KOPT-K1 (cell line): ENCODE results near the gene SIGLEC11.
"Not testable (repeated sequence)": the region's sequence is repeated elsewhere in the genome, so short reads cannot be mapped to it uniquely, and the experiment has no call there.

Source experiments
- H3K27ac ChIP-seq: fragments of 200-600 bp; sonication (generic); 2 replicates; pipeline ENCODE4 v1.5.1; 2016; ENCODE audit warnings: antibody characterized with exemption, mild to moderate bottlenecking, low read depth, low read length; ENCODE audit not compliant: poor library complexity, severe bottlenecking
- H3K36me3 ChIP-seq: fragments of 200-600 bp; sonication (generic); 2 replicates; pipeline ENCODE4 v1.5.1; 2017; ENCODE audit warnings: antibody characterized with exemption, mild to moderate bottlenecking, low read length, moderate library complexity; ENCODE audit not compliant: insufficient read depth
- H3K9me3 ChIP-seq: fragments of 200-600 bp; sonication (generic); 2 replicates; pipeline ENCODE4 v1.5.1; 2017; ENCODE audit warnings: antibody characterized with exemption, low read length, mild to moderate bottlenecking; ENCODE audit not compliant: insufficient read depth, poor library complexity, severe bottlenecking

The SIGLEC11 gene

GRCh38 chr19:49960980-49961379 is at the start of gene SIGLEC11:
Gene SIGLEC11, minus strand, starts transcription at chr19:49961172. Its CDS starts 91 bp downstream, at chr19:49961081.
- H3K36me3 ChIP-seq, H3K9me3 ChIP-seq, H3K27ac ChIP-seq: not testable (repeated sequence)

- peaks cover 77% of the 10 kb centered on the region for H3K36me3 ChIP-seq
- H3K27ac ChIP-seq, result no peak overlapping the region
Measured at GRCh38 chr19:50008532-50008931, 47.6 kb upstream of the SIGLEC11 start.

GRCh38 chr19:50007947-50008346 is 47.0 kb upstream of the SIGLEC11 start:
- no peaks in the 10 kb centered on the region for H3K9me3 ChIP-seq
- peaks cover 78% of the 10 kb centered on the region for H3K36me3 ChIP-seq
- H3K27ac ChIP-seq, result no peak overlapping the region

More at GRCh38 chr19:50008532-50008931, 47.6 kb upstream of the SIGLEC11 start:
- H3K9me3 ChIP-seq, result no peaks in the 10 kb centered on the region

GRCh38 chr19:50007170-50007569 is 46.2 kb upstream of the SIGLEC11 start:
- Histone ChIP-seq H3K9me3 (no peaks in the 10 kb centered on the region), H3K27ac (no peak overlapping the region), H3K36me3 (peaks cover 80% of the 10 kb centered on the region)

- no peaks in the 10 kb centered on the region for H3K9me3 ChIP-seq
- no peak overlapping the region for H3K27ac ChIP-seq
- peaks cover 92% of the 10 kb centered on the region for H3K36me3 ChIP-seq
Measured at GRCh38 chr19:50005428-50005827, 44.5 kb upstream of the SIGLEC11 start.

GRCh38 chr19:50003810-50004419 is 42.9 kb upstream of the SIGLEC11 start:
- H3K36me3 ChIP-seq, result peaks cover 92% of the 10 kb centered on the region
- H3K27ac ChIP-seq, result no peak overlapping the region

GRCh38 chr19:50003254-50003788 is 42.3 kb upstream of the SIGLEC11 start:
- no peaks in the 10 kb centered on the region for H3K9me3 ChIP-seq
- no peak overlapping the region for H3K27ac ChIP-seq
- H3K36me3 ChIP-seq, result peaks cover 91% of the 10 kb centered on the region

More at GRCh38 chr19:50003810-50004419, 42.9 kb upstream of the SIGLEC11 start:
- H3K9me3 ChIP-seq, result no peaks in the 10 kb centered on the region

- peaks cover 89% of the 10 kb centered on the region for H3K36me3 ChIP-seq
- H3K9me3 ChIP-seq, result no peaks in the 10 kb centered on the region
- H3K27ac ChIP-seq, result no peak overlapping the region
Measured at GRCh38 chr19:50002386-50002960, 41.5 kb upstream of the SIGLEC11 start.

- Histone ChIP-seq H3K9me3 (no peaks in the 10 kb centered on the region), H3K27ac (no peak overlapping the region), H3K36me3 (peaks cover 87% of the 10 kb centered on the region)
Measured at GRCh38 chr19:50001775-50002174, 40.8 kb upstream of the SIGLEC11 start.

- Histone ChIP-seq H3K27ac (no peak overlapping the region), H3K36me3 (peaks cover 87% of the 10 kb centered on the region), H3K9me3 (no peaks in the 10 kb centered on the region)
Measured at GRCh38 chr19:50000841-50001557, 40.0 kb upstream of the SIGLEC11 start.

- peaks cover 85% of the 10 kb centered on the region for H3K36me3 ChIP-seq
- H3K27ac ChIP-seq, result no peak overlapping the region
- H3K9me3 ChIP-seq, result no peaks in the 10 kb centered on the region
Measured at GRCh38 chr19:50000038-50000840, 39.3 kb upstream of the SIGLEC11 start.

- Histone ChIP-seq H3K27ac (no peak overlapping the region), H3K9me3 (no peaks in the 10 kb centered on the region), H3K36me3 (peaks cover 87% of the 10 kb centered on the region)
Measured at GRCh38 chr19:49999371-50000010, 38.5 kb upstream of the SIGLEC11 start.

GRCh38 chr19:49997709-49998108 is 36.7 kb upstream of the SIGLEC11 start:
- Histone ChIP-seq H3K27ac (no peak overlapping the region), H3K36me3 (peaks cover 86% of the 10 kb centered on the region), H3K9me3 (no peaks in the 10 kb centered on the region)

GRCh38 chr19:49988433-49988832 is 27.5 kb upstream of the SIGLEC11 start:
- Histone ChIP-seq H3K36me3 (peaks cover 81% of the 10 kb centered on the region), H3K9me3 (no peaks in the 10 kb centered on the region), H3K27ac (no peak overlapping the region)
